Measurements from ENCODE around the gene ATAD3C. TPM values are rescaled to one million over a fixed set of nuclear protein-coding genes. Genes with fewer than 3 reads are reported as not detected.
A peak's percentile ranks its signal among the peaks of the same experiment; 100 is the strongest.

ATAD3C gene
- polyA plus RNA-seq, 2 of the 4 experiments (the other 2 are of a cell fraction), result not detected

DNA sequence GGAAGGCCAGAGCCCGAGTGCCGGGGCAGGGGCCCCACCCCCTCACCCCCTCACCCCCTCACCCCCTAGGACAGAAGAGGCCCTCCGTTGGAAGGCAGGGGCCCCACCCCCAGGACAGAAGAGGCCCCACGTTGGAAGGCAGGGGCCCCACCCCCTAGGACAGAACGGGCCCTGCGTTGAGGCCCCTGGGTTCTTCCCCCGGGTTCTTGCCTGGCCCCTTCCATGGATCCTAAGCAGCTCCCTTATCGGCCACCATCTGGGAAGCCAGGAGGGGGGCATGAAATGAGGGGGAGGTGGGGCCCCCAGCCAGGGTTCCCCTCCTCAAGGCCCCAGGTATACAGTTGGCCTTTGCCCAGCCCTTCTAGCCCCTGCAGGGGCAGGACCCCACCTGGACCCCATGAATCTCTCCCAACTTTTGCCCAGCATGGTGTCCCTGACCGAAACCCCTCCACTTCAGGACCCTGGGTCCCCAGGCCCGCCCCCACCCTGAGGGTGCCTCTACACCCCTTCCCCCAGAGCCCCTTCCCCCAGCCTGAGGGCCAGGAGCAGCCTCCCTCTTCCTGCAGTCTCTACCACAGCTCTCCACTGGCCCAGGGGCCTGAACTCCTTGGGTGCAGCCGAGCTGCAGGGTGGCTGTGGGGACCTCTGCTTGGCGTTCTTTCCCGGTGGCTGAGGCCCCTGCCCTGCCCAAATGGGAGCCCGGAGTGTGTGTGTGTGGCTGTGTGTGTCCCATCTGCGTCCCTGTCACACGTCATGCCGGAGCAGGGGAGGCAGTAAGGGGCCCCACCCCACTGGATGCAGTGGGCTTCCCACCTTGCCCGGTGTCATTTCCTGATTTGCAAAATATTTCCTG lies 18.3 kb upstream of the ATAD3C start:
- Histone ChIP-seq H3K9me3 (no peaks in the 10 kb centered on the region), H3K27ac (peak overlapping the region; percentile 27 to 76; a peak in 3 of 6 replicates), H3K4me3 (no peak overlapping the region), H3K4me2 (no peak overlapping the region; the same call in 2 of the 3 replicates), H3K4me1 (peaks cover 44% of the 10 kb centered on the region)
- TF ChIP-seq, protein P1, sequence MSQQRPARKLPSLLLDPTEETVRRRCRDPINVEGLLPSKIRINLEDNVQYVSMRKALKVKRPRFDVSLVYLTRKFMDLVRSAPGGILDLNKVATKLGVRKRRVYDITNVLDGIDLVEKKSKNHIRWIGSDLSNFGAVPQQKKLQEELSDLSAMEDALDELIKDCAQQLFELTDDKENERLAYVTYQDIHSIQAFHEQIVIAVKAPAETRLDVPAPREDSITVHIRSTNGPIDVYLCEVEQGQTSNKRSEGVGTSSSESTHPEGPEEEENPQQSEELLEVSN (IDR thresholded peaks at IDR 0.05; ENCODE audit: borderline replicate concordance, low read depth), result no peak
- TF ChIP-seq FOXS1 (CRISPR knock-in tag; IDR thresholded peaks at IDR 0.05), result no peak
- no peak for TF ChIP-seq ZC3H11A (IDR thresholded peaks at IDR 0.05)
- no peak for TF ChIP-seq CHD4 (IDR thresholded peaks at IDR 0.05; ENCODE audit: borderline replicate concordance)
- TF ChIP-seq CHD2 (IDR thresholded peaks at IDR 0.05; ENCODE audit: low read length, partially characterized antibody), result no peak
- no peak for TF ChIP-seq KDM1A (IDR thresholded peaks at IDR 0.05; ENCODE audit: low read depth)
- TF ChIP-seq CBX8 (IDR thresholded peaks at IDR 0.05), result no peak
- no peak for TF ChIP-seq HOXB13 (CRISPR knock-in tag; IDR thresholded peaks at IDR 0.05; ENCODE audit: low read depth)
- TF ChIP-seq, protein P2, sequence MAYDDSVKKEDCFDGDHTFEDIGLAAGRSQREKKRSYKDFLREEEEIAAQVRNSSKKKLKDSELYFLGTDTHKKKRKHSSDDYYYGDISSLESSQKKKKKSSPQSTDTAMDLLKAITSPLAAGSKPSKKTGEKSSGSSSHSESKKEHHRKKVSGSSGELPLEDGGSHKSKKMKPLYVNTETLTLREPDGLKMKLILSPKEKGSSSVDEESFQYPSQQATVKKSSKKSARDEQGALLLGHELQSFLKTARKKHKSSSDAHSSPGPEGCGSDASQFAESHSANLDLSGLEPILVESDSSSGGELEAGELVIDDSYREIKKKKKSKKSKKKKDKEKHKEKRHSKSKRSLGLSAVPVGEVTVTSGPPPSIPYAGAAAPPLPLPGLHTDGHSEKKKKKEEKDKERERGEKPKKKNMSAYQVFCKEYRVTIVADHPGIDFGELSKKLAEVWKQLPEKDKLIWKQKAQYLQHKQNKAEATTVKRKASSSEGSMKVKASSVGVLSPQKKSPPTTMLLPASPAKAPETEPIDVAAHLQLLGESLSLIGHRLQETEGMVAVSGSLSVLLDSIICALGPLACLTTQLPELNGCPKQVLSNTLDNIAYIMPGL (CRISPR knock-in tag; IDR thresholded peaks at IDR 0.05; ENCODE audit: borderline replicate concordance), result no peak
- TF ChIP-seq POLR2AphosphoS2 (conservative IDR thresholded peaks at IDR 0.05; ENCODE audit: low read length), result no peak
- no peak for TF ChIP-seq MYC (IDR thresholded peaks at IDR 0.05; ENCODE audit: borderline replicate concordance, low read length)
- TF ChIP-seq BHLHE40 (IDR thresholded peaks at IDR 0.05; ENCODE audit: low read depth, low read length), result no peak
- TF ChIP-seq ESRRA (IDR thresholded peaks at IDR 0.05; ENCODE audit: borderline replicate concordance, low read length), result no peak
- TF ChIP-seq HOXA7 (CRISPR knock-in tag; IDR thresholded peaks at IDR 0.05), result no peak
- no peak for TF ChIP-seq ZFP36 (IDR thresholded peaks at IDR 0.05; ENCODE audit: borderline replicate concordance, partially characterized antibody)
- TF ChIP-seq REST (IDR thresholded peaks at IDR 0.05), result no peak
- whole genome bisulfite sequencing (ENCODE audit: missing lambda C conversion rate), result 91% methylated on average over 5 of the region's 18 CpGs
- DNase-seq (ENCODE audit: low read depth in 1 of 2, low spot score in 1 of 2) (no peak), FAIRE-seq (no peak), ATAC-seq (no peak)
- ChIA-PET CTCF (interaction anchor here (0.6 to 4.2 kb wide), 4 partner anchors 11 to 74 kb away, joined by 3 to 16 read pairs (median 4); no protein-coding TSS in a partner anchor), POLR2A (interaction anchor here (1.0 kb wide), 1 partner anchor 31 kb away, joined by 3 read pairs; no protein-coding TSS in a partner anchor)

- Histone ChIP-seq H3K4me2 (peak overlapping the region; percentile 33; the same call in 2 of the 3 replicates), H3K4me1 (peaks cover 47% of the 10 kb centered on the region), H3K27ac (peak overlapping the region; percentile 27 to 76; a peak in 3 of 6 replicates), H3K4me3 (no peak overlapping the region), H3K9me3 (no peaks in the 10 kb centered on the region)
- CTCF ChIA-PET, result interaction anchor here (1.1 to 4.2 kb wide), 2 partner anchors 9 to 73 kb away, joined by 3 to 16 read pairs; no protein-coding TSS in a partner anchor
- DNase-seq (ENCODE audit: low read depth in 1 of 2, low spot score in 1 of 2) (no peak), ATAC-seq (peak in 1 of 2 experiments; percentile 61; a peak in 3 of 6 replicates), FAIRE-seq (no peak)
- WGBS (ENCODE audit: missing lambda C conversion rate), result no CpG with 5 or more reads among the region's 5 CpGs
- TF ChIP-seq HOXB13 (CRISPR knock-in tag; IDR thresholded peaks at IDR 0.05; ENCODE audit: low read depth), result no peak
- no peak for TF ChIP-seq HOXB5 (CRISPR knock-in tag; IDR thresholded peaks at IDR 0.05)
- TF ChIP-seq NFE2L2 (conservative IDR thresholded peaks at IDR 0.05; ENCODE audit: low read length), result no peak
- POLR2A ChIA-PET, result interaction anchor here (1.0 kb wide), 1 partner anchor 31 kb away, joined by 3 read pairs; no protein-coding TSS in a partner anchor
These were observed 17.6 kb upstream of the ATAD3C start for GRCh38 chr1:1431845-1432273.

Data from A549 (cell line).